GM13976 (cell line): ENCODE measurements around the gene LRRC32.

Source experiments
- DNase-seq: peaks from one replicate; pipeline ENCODE4 v3.0.0; 2012; ENCODE audit warnings: low spot score
- in situ Hi-C: fragments of 300-500 bp; cut with MboI; formaldehyde crosslinking; loops from one replicate; pipeline ENCODE4 v1.12.0; 2022; ENCODE audit warnings: low sequenced_read_pairs, mixed read lengths, inconsistent platforms; ENCODE audit not compliant: unreplicated experiment
- TF ChIP-seq, protein P1 (sequence below): IDR thresholded peaks from 2 replicates; pipeline ENCODE4 v1.5.1; 2012; ENCODE audit warnings: borderline replicate concordance, mild to moderate bottlenecking; ENCODE audit not compliant: insufficient read depth; ENCODE audit errors: extremely low read depth, missing control alignments, control extremely low read depth

The LRRC32 gene

GRCh38 chr11:76676636-76677457 is 6.3 kb upstream of the LRRC32 start:
- no peak for DNase-seq
- TF ChIP-seq, protein P1, sequence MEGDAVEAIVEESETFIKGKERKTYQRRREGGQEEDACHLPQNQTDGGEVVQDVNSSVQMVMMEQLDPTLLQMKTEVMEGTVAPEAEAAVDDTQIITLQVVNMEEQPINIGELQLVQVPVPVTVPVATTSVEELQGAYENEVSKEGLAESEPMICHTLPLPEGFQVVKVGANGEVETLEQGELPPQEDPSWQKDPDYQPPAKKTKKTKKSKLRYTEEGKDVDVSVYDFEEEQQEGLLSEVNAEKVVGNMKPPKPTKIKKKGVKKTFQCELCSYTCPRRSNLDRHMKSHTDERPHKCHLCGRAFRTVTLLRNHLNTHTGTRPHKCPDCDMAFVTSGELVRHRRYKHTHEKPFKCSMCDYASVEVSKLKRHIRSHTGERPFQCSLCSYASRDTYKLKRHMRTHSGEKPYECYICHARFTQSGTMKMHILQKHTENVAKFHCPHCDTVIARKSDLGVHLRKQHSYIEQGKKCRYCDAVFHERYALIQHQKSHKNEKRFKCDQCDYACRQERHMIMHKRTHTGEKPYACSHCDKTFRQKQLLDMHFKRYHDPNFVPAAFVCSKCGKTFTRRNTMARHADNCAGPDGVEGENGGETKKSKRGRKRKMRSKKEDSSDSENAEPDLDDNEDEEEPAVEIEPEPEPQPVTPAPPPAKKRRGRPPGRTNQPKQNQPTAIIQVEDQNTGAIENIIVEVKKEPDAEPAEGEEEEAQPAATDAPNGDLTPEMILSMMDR, result no peak
- in situ Hi-C loops, result loop anchor here (25.0 kb wide), 1 partner anchor 465 kb away; the partner anchor contains the start of gene WNT11

GRCh38 chr11:76674517-76675400 is 4.2 kb upstream of the LRRC32 start:
- TF ChIP-seq, protein P1, result peak; percentile 12
- peak; percentile 63 for DNase-seq
- in situ Hi-C loops, result loop anchor here (25.0 kb wide), 1 partner anchor 462 kb away; the partner anchor contains the start of gene WNT11

DNA sequence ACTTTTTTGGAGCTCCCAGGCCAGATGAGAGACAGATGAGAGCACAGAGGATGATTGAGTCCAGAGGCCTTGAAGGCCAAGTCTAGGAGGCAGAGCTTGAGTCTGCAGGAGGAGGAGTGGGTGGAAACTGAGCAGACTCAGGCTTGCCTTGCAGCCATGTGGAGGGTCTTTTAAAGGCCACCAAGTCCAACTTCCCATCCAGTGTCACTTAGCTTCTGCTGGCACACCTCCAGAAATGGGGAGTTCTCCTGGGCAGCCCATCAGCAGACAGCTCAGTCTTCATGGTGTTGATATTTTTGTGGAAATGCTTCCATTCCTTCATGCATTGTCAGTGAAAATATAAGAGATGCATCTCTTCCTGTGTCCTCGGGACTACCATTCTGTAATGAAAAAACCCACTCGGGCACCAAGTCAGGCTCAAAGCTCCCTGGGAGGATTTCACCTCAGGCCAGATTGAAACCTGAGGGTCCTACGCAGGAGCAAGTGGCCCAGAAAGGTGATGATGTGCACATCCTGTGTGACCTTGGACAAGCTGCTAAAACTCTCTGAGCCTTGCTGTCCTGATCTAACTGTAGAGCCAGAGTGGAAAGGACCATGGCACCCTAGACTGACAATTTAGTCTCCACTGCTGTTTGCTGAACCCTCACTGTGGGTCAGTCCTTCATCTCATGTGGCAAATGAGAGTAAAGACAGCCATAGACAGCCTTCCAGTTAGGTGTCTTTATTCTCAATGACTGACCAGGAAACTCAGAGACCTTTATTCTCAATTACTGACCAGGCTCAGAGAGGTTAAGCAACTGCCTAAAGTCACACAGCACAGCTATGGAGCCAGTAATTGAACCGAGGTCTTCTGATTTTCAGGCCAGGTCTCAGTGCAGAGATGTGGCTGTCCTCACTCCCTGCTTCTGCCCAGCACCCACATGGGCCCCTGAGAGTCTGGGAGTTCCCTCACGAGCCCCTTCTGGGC is 2.9 kb upstream of the LRRC32 start:
- in situ Hi-C loops, result no loop called here
- no peak for DNase-seq
- TF ChIP-seq, protein P1, result no peak

DNA sequence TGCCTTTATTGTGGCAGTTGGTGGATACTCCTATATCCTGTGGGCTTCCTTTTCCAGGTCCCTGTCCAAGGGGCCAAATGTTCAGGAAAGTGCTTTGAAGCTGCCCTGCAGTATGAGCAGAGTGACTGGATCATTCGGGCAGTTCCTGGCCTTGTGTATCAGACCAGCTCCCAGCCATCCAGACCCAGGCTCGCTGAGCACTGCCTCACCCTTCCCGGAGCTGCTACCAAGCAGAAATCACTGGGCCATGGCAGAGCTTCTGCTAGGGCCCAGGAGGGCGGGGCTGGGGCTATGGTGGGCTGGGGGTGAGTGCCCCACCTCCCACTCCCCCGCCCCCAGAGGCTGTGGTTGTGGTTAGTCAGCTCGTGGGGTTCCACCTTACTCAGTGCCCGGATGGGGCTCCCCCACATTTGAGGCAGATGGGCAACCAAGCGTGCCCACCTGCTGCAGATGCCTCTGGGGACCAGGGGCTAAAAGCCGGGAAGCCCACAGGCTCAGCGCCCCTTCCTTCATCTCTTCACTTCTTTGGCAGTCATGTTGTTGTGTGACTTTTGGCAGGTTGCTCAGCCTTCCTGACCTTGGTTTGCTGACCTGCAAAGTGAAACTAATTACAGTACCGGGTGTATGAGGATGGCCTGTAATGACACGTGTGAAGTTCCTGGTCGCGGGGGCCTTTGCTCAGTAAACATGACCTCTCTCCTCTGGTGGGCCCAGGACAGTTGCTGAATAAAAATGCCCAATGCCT is 2.1 kb upstream of the LRRC32 start:
- in situ Hi-C loops, result no loop called here
- TF ChIP-seq, protein P1, result no peak
- DNase-seq, result peak; percentile 76

- in situ Hi-C loops, result no loop called here
- TF ChIP-seq, protein P1, result no peak
- no peak for DNase-seq
These were observed 1.2 kb upstream of the LRRC32 start for GRCh38 chr11:76671626-76672309.
